GM23338 (cell line): ENCODE data around the gene OPALIN. TPM values are rescaled to one million over a fixed set of nuclear protein-coding genes. Genes with fewer than 3 reads are reported as not detected.

Source experiments
- ATAC-seq: fragments of 200-7000 bp; cut with Tn5 transposase; 3 replicates; pipeline ENCODE4 v1.9.1; 2020
- DNase-seq: peaks from one replicate; pipeline ENCODE4 v3.0.0-alpha.2; 2015; ENCODE audit warnings: low spot score
- H2AFZ ChIP-seq: fragments of 200-600 bp; sonication (generic); 2 replicates; pipeline ENCODE4 v1.8.0; 2016; ENCODE audit warnings: antibody characterized with exemption, mild to moderate bottlenecking, moderate library complexity
- H3F3A ChIP-seq: fragments of 200-600 bp; sonication (generic); replicated peaks from 2 replicates; pipeline ENCODE4 v1.8.0; 2017; ENCODE audit warnings: antibody characterized with exemption, mixed run types, low read depth
- H3K27ac ChIP-seq: fragments of 200-600 bp; sonication (generic); 2 replicates; pipeline ENCODE4 v1.6.1; 2016; ENCODE audit warnings: low read depth
- H3K27me3 ChIP-seq: fragments of 200-600 bp; sonication (generic); 2 replicates; pipeline ENCODE4 v1.8.0; 2016; ENCODE audit warnings: mild to moderate bottlenecking, mixed run types, moderate library complexity; ENCODE audit not compliant: insufficient read depth
- H3K36me3 ChIP-seq: fragments of 200-600 bp; sonication (generic); 2 replicates; pipeline ENCODE4 v1.8.0; 2016; ENCODE audit warnings: mild to moderate bottlenecking; ENCODE audit not compliant: insufficient read depth
- H3K4me1 ChIP-seq: fragments of 200-600 bp; sonication (generic); 2 replicates; pipeline ENCODE4 v1.8.0; 2016; ENCODE audit warnings: mild to moderate bottlenecking, moderate library complexity; ENCODE audit not compliant: insufficient read depth
- H3K4me2 ChIP-seq: fragments of 200-600 bp; sonication (generic); 2 replicates; pipeline ENCODE4 v1.7.1; 2017; ENCODE audit warnings: mixed run types
- H3K4me3 ChIP-seq: fragments of 200-600 bp; sonication (generic); 2 replicates; pipeline ENCODE4 v1.6.1; 2016; ENCODE audit warnings: mixed run types
- H3K79me2 ChIP-seq: fragments of 200-600 bp; sonication (generic); replicated peaks from 2 replicates; pipeline ENCODE4 v1.8.0; 2017; ENCODE audit warnings: mild to moderate bottlenecking; ENCODE audit not compliant: insufficient read depth
- H3K9me2 ChIP-seq: fragments of 200-600 bp; sonication (generic); 2 replicates; pipeline ENCODE4 v1.8.0; 2017; ENCODE audit not compliant: insufficient read depth
- H4K20me1 ChIP-seq: fragments of 200-600 bp; sonication (generic); replicated peaks from 2 replicates; pipeline ENCODE4 v1.8.0; 2017; ENCODE audit warnings: mild to moderate bottlenecking; ENCODE audit not compliant: insufficient read depth
- H3K27ac Mint-ChIP-seq: 2 replicates; pipeline ENCODE4 v1.8.0; 2020; ENCODE audit warnings: inconsistent platforms, mild to moderate bottlenecking, moderate library complexity, mixed read lengths
- H3K27me3 Mint-ChIP-seq: 3 replicates; pipeline ENCODE4 v1.8.0; 2022; ENCODE audit warnings: low read depth, mild to moderate bottlenecking, moderate library complexity, mixed read lengths, inconsistent platforms; ENCODE audit not compliant: insufficient read depth, poor library complexity
- H3K36me3 Mint-ChIP-seq: 3 replicates; pipeline ENCODE4 v1.8.0; 2021; ENCODE audit warnings: low read depth, mild to moderate bottlenecking, inconsistent platforms, moderate library complexity, mixed read lengths
- H3K4me1 Mint-ChIP-seq: 3 replicates; pipeline ENCODE4 v1.8.0; 2020; ENCODE audit warnings: mild to moderate bottlenecking, inconsistent platforms, mixed read lengths
- H3K4me3 Mint-ChIP-seq: 3 replicates; pipeline ENCODE4 v1.8.0; 2021; ENCODE audit warnings: moderate library complexity, mild to moderate bottlenecking, inconsistent platforms, mixed read lengths
- H3K9me3 Mint-ChIP-seq: 3 replicates; pipeline ENCODE4 v1.8.0; 2020; ENCODE audit warnings: moderate library complexity, mild to moderate bottlenecking, inconsistent platforms, mixed read lengths
- CREB1 ChIP-seq: fragments of 250-450 bp; sonication (Bioruptor Pico); IDR thresholded peaks from 2 replicates; pipeline ENCODE4 v1.5.0; 2020; ENCODE audit warnings: low read depth, mild to moderate bottlenecking, moderate library complexity
- CTCF ChIP-seq, 2 experiments: fragments of 200-600 bp in 1 of 2; sonication (generic) in 1 of 2; conservative IDR thresholded peaks; 2 replicates each; pipeline versions ENCODE4 v1.5.1 to v1.6.1; 2016 to 2017; ENCODE audit warnings: antibody characterized with exemption in 2 of 2, low read depth in 2 of 2, mild to moderate bottlenecking in 2 of 2, moderate library complexity in 1 of 2
- ETS1 ChIP-seq: IDR thresholded peaks from 2 replicates; pipeline ENCODE4 v1.6.1; 2016; ENCODE audit warnings: antibody characterized with exemption
- EZH2 ChIP-seq: fragments of 200-600 bp; sonication (generic); IDR thresholded peaks from one replicate; pipeline ENCODE4 v1.8.0; 2017; ENCODE audit warnings: antibody characterized with exemption, mild to moderate bottlenecking, low read depth; ENCODE audit not compliant: unreplicated experiment
- EZH2phosphoT487 ChIP-seq: fragments of 200-600 bp; sonication (generic); IDR thresholded peaks from one replicate; pipeline ENCODE4 v1.8.1; 2018; ENCODE audit warnings: antibody characterized with exemption; ENCODE audit not compliant: unreplicated experiment
- NANOG ChIP-seq: IDR thresholded peaks from 2 replicates; pipeline ENCODE4 v1.6.1; 2016; ENCODE audit warnings: antibody characterized with exemption, borderline replicate concordance
- REST ChIP-seq: IDR thresholded peaks from one replicate; pipeline ENCODE4 v1.6.1; 2018; ENCODE audit warnings: antibody characterized with exemption; ENCODE audit not compliant: unreplicated experiment
- ZNF114 ChIP-seq: fragments of 250-450 bp; sonication (Bioruptor Pico); IDR thresholded peaks from 2 replicates; pipeline ENCODE4 v1.5.0; 2020; ENCODE audit warnings: mild to moderate bottlenecking, moderate library complexity
- ZNF462 ChIP-seq: fragments of 250-450 bp; sonication (Bioruptor Pico); IDR thresholded peaks from 2 replicates; pipeline ENCODE4 v1.5.0; 2020; ENCODE audit warnings: mild to moderate bottlenecking, moderate library complexity
- polyA plus RNA-seq: library from polyadenylated mRNA; unstranded; fragments of >200 nt; fragmentation: Nextera tagmentation; extraction: Ambion mirVana; gene quantifications from 2 replicates; pipeline ENCODE4 v1.2.1, GENCODE V29; 2016
- total RNA-seq: library from RNA; depleted of rRNA; stranded (reverse); fragments of >200 nt; shearing (Covaris generic); gene quantifications from 2 replicates; pipeline ENCODE4 v1.2.3, GENCODE V29; 2014

OPALIN gene
- total and polyA plus RNA-seq, 2 experiments from 2014 or later: not detected

- no peak for TF ChIP-seq CTCF (conservative IDR thresholded peaks at IDR 0.05; ENCODE audit: low read depth in 2 of 2)
Measured at GRCh38 chr10:96339383-96339782, 19.4 kb downstream of the OPALIN start (continued).

- no peak overlapping the region for H3K27ac Mint-ChIP-seq
- H3K27me3 Mint-ChIP-seq: peaks cover 8% of the 10 kb centered on the region
- no peak overlapping the region for H3K4me3 Mint-ChIP-seq
- Histone ChIP-seq H3F3A (no peaks in the 10 kb centered on the region), H3K27me3 (no peaks in the 10 kb centered on the region), H3K36me3 (no peaks in the 10 kb centered on the region), H3K27ac (no peak overlapping the region), H3K4me1 (peaks cover 11% of the 10 kb centered on the region), H4K20me1 (no peaks in the 10 kb centered on the region), H3K9me2 (no peaks in the 10 kb centered on the region), H3K4me2 (no peak overlapping the region), H2AFZ (peak overlapping the region; percentile 70), H3K4me3 (no peak overlapping the region), H3K79me2 (no peaks in the 10 kb centered on the region)
- H3K9me3 Mint-ChIP-seq: no peaks in the 10 kb centered on the region
- ATAC-seq (no peak), DNase-seq (no peak)
- H3K4me1 Mint-ChIP-seq: peaks cover 25% of the 10 kb centered on the region; the same call in 2 of the 3 replicates
- 0 out of 3 replicates have a peak, but pooled peaks cover 1% of the 10 kb centered on the region for H3K36me3 Mint-ChIP-seq
- TF ChIP-seq ETS1: no peak
- TF ChIP-seq NANOG: no peak
- TF ChIP-seq EZH2: no peak
- no peak for TF ChIP-seq CREB1 (CRISPR knock-in tag)
- TF ChIP-seq ZNF462 (CRISPR knock-in tag): no peak
- TF ChIP-seq ZNF114: no peak
- no peak for TF ChIP-seq CTCF (conservative IDR thresholded peaks at IDR 0.05; ENCODE audit: low read depth in 2 of 2)
- TF ChIP-seq REST: no peak
- TF ChIP-seq EZH2phosphoT487: no peak
Measured at GRCh38 chr10:96338279-96338925, 20.4 kb downstream of the OPALIN start.
